Left hindlimb (tissue), 1 donor: ENCODE data around the gene R3HDM4.
A peak's percentile ranks its signal among the peaks of the same experiment; 100 is the strongest.
"Not testable (repeated sequence)": the region's sequence is repeated elsewhere in the genome, so short reads cannot be mapped to it uniquely, and the experiment has no call there.

ENCODE experiments used
- DNase-seq: peaks from one replicate; pipeline ENCODE4 v3.0.0-alpha.2; 2018

Gene R3HDM4

DNA sequence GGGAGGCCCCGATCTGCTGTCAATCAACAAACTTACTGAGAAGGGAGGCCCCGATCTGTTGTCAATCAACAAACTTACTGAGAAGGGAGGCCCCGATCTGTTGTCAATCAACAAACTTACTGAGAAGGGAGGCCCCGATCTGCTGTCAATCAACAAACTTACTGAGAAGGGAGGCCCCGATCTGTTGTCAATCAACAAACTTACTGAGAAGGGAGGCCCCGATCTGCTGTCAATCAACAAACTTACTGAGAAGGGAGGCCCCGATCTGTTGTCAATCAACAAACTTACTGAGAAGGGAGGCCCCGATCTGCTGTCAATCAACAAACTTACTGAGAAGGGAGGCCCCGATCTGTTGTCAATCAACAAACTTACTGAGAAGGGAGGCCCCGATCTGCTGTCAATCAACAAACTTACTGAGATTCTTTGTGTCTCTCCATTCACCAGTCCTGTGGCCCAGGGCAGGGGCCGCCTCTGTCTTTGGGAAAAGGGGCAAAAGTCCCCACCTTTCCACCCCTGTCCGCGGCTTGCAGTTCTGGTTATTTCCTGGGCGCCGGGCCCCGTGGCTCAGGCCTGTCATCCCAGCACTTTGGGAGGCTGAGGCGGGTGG is 59.3 kb downstream of the R3HDM4 start:
- not testable (repeated sequence) for DNase-seq

DNA sequence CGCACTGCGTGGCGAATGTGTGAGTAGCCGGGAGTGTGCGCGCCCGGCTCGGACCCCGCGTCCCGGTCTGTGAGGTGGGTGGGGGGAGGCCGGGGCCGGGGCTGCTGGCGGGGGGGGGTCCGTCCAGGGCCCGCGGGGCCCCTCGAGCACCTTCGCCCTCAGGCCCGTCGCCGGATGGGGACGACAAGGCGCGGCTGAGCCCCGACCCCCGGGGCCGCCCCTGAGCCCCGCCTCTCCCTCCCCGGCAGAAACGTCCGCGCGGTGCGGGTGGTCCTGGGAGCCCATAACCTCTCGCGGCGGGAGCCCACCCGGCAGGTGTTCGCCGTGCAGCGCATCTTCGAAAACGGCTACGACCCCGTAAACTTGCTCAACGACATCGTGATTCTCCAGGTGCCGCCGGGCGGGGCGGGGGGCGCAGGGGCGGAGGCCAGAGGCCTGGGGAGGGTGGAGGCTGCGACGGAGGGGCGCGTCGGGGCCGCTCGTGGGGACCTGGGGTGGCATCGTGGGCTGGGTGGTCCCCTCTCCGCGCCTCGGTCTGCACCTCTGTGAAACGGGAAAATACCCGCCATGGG is 59.9 kb downstream of the R3HDM4 start:
- DNase-seq: no peak

DNA sequence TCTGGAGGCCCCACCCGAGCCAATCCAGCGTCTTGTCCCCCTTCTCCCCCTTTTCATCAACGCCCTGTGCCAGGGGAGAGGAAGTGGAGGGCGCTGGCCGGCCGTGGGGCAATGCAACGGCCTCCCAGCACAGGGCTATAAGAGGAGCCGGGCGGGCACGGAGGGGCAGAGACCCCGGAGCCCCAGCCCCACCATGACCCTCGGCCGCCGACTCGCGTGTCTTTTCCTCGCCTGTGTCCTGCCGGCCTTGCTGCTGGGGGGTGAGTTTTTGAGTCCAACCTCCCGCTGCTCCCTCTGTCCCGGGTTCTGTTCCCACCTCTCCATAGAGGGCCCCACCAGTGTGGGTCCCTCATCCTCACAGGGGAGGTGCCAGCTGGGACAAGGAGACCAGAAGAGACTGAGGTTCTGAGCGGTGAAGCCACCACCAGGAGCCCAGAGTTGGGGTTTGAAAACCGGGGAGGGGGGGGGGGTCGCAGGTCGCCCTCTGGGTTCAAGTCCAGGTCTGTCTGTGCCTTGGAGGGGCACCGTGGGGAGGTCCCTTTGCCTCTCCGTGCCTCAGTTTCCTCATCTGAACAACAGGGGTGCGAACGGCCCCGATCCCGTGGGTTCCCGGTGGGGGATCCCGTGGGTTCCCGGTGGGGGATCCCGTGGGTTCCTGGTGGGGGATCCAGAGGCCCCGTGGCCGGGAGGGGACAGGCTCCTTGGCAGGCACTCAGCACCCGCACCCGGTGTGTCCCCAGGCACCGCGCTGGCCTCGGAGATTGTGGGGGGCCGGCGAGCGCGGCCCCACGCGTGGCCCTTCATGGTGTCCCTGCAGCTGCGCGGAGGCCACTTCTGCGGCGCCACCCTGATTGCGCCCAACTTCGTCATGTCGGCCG is 60.6 kb downstream of the R3HDM4 start, which contains the start of gene ELANE:
Gene ELANE, plus strand, starts transcription at position 168 of the 878 bp plus-strand sequence. Its CDS starts 26 bp downstream, at position 194.
- DNase-seq: no peak

DNA sequence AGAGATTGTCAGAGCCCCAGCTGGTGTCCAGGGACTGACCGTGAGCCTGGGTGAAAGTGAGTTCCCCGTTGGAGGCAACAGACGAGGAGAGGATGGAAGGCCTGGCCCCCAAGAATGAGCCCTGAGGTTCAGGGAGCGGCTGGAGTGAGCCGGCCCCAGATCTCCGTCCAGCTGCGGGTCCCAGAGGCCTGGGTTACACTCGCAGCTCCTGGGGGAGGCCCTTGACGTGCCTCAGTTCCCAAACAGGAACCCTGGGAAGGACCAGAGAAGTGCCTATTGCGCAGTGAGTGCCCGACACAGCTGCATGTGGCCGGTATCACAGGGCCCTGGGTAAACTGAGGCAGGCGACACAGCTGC is 62.1 kb downstream of the R3HDM4 start:
- DNase-seq: no peak

DNA sequence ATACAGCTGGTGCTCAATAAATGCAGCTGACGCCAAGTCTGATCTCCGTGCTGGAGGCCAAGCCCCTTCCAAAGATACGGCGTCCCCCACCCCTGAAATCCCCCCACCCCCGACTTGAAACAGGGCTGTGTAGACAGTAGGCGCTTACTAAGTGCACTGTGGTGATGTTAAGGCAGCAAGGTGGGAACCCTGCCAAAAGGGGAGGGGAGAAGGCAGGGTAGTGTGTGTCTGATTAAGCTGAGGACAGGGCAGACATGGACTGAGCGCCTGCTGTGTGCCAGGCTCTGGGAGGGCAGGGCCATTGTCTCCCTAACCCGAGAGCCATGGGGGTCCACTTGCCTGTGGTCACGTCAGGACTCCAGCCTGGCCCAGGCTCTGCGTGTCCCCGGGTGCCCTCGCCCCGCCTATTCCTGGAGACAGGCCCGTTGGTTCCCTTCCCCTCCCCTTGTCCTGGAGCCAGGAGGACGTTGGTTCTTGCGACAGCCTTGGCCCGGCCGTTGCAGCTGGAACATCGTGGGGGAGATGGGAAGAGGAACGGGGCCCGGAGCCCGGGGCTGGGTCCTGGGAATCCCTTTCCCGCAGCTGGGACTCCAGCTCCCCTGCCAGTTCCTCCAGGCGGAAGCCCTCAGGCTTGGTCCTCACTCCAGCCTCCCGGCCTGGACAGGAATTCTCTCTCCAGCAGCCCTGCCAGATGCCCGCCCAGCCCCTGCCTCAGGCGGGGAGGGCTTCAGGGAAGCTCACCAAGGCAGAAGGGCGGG is 62.6 kb downstream of the R3HDM4 start:
- peak; percentile 88 for DNase-seq

DNA sequence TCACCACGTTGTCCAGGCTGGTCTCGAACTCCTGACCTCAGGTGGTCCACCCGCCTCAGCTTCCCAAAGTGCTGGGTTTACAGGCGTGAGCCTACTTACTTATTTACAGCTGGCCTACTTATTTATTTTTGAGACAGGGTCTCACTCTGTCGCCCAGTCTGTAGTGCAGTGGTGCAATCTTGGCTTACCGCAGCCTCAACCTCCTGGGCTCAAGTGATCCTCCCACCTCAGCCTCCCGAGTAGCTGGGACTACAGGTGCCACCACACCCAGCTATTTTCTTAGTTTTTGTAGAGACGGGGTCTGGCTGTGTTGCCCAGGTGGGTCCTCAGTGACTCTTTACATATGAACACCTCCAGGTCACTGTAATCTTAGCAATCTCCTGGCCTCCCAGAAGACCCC is 63.8 kb downstream of the R3HDM4 start:
- DNase-seq: not testable (repeated sequence)

DNA sequence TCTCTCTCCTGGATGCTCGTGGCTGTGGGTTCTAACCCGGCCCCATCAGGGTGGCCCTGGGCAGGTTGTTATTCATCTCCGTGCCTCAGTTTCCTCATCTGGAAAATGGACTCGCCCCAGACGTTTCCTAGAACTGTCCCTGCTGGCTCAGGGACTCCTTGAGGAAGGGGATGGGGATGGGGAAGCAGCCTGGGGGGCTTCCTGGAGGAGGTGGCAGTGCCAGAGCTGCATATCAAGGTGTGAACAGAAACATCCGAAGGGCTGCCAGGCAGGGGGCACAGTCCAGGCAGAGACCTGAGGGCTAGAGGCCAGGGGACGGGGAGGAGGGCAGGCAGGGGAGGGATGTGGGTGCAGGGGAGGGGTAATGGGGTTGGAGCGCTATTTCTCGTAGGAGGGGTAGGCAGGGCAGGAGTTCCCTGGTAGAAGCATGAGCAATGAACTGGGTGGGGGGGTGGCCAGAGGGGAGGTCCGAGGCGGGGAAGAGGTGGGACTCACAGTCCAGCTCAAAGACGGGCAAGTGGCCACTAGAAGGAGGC is 64.6 kb downstream of the R3HDM4 start:
- DNase-seq: peak; percentile 31
